Activated naive CD8-positive, alpha-beta T cell treated with anti-CD3 and anti-CD28 coated beads, Interleukin-2, amount 50 U/mL, for 16 hours (primary cell): ENCODE measurements around the gene PAX8.

Source experiments
- DNase-seq: peaks from one replicate; pipeline ENCODE4 v3.0.0-alpha.2; 2020; ENCODE audit warnings: low read depth, low spot score

The PAX8 gene

DNA sequence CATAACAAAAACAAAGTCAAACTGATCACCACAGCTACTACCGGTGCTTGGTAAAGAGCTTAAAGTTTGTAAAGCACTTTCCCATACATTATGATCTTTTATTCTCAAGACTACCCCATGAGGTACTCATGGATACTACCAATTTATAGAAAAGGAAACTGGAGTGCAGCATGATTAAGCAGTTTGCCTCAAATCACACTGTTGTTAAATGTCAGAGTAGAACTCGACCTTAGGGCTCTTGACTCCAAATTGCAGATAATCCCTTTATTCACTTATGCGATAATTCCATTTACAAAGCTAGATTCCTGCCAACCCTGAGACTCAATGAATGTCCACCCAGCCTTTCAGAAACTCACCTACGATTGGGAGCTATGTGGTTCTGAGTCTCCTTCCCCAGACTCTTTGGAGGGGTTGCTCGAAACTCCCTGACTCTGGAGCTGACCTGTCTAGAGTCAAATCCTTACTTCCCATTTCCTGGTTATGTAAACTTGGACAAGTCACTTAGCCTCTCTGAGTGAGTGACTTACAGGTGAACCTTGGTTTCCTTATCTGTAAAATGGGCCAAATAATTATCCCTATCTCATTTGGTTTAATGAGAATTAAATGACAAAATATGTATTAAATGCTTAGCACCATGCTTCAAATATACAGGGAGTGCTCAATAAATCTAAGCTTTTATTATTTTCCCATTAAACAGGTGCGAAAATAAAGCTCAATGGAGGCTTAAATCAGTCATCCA, 57.6 kb downstream of the PAX8 start:
- no peak for DNase-seq

DNA sequence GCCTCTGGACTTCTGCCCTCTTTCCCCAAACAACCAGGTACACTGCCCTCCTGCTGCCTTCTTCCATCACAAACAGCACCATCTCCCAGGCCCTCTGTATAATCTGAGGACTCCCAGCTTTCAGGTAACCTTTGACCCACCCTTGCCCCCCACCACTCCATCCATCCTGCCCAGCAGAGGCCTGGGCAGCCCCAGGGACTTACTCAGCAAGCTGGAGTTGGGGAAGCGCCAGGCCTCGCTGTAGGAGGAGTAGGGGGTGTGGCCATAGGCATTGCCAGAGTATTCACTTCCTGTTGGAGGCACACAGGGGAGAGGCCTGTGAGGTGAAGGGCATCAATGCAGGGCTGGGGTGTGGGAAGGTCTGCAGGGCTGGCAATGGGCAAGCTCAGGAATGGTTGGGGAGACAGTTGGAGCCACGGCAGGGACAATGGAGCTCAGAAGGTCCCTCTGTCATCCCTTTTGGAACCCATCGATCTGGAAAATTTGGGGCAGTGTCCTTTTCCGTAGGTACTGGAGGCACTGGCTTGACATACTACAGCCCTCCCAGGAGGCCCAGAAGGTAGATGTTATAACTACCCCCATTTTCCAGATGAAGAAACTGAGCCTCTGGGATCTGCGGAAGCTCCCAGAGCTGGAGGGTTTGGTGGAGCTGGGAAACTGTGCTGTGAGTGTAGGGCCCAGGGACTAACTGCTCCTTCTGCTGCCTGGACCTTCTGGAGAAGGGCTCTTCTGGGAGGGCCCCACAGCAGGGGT, 58.7 kb downstream of the PAX8 start:
- no peak for DNase-seq

DNA sequence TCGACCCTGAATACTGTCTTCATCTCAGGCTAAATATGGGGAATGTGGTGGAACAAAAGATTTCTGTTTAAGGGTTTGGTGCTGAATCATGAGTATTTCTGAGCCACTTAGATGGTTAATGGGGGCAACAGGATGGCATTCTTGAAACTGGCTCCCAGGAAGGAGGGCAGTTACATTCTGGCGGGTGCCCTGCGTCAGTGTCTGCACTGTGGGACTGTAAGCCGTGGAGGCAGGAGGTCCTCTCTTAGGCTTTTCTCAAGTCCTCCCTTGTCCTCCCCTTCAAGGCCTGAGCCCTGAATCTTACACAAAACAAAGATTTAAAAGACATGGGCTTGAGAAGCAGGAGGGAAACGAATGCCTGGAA, 59.2 kb downstream of the PAX8 start:
- no peak for DNase-seq

DNA sequence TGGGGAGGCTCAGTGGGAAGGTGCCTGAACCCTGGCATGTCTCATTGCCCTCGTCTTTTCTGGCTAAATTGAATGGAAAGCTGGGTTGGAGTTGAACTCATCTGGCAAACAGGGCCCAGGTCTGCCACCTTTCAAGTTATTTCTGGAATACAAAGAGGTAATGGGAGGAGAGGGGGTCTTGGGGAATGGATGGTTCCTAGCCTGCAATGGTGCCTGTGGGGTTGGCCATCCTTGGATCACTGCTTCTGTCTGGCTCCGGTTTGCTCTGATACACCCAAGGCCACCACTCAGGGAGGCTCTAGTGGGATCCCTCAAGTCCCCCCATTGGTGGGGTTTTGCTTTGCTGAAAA, 59.7 kb downstream of the PAX8 start:
- no peak for DNase-seq

DNA sequence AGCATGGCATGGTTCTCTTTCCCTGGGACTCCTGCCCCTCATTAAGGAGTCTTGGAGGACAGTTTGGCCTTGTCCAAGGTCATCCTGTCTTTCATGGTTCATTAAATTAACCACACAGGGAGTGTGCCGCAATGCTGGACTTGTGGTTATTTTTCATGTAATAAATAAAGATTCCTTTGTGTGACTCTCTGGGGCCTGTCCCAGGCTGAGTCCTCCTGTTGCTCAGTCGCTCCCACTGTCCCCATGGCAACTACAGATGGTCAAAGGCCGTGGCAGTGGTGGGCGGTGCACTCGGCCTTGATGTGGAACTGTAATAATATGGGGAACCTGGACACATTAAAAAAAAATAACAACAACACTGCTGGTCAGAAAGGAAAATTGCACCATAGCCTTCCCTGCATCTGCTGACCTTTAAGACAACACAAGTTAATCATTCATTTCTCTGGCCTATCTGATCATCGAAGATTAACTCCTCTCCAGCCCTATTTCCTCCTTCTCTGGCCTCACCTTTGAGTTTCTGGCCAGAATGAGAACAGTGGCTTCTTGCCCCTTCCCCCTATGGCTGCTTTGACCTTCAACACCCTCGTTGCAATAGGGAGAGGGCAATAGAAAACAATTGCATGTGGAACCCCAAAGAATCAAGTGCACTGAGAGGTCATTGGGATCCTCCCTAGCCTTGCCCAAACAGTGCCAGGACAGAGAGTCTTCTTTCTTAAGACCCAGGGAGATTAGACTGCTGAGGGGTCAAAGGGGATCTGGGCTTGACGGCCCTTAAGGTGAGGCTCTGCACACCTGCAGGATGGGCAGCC, 60.2 kb downstream of the PAX8 start:
- DNase-seq, result no peak

DNA sequence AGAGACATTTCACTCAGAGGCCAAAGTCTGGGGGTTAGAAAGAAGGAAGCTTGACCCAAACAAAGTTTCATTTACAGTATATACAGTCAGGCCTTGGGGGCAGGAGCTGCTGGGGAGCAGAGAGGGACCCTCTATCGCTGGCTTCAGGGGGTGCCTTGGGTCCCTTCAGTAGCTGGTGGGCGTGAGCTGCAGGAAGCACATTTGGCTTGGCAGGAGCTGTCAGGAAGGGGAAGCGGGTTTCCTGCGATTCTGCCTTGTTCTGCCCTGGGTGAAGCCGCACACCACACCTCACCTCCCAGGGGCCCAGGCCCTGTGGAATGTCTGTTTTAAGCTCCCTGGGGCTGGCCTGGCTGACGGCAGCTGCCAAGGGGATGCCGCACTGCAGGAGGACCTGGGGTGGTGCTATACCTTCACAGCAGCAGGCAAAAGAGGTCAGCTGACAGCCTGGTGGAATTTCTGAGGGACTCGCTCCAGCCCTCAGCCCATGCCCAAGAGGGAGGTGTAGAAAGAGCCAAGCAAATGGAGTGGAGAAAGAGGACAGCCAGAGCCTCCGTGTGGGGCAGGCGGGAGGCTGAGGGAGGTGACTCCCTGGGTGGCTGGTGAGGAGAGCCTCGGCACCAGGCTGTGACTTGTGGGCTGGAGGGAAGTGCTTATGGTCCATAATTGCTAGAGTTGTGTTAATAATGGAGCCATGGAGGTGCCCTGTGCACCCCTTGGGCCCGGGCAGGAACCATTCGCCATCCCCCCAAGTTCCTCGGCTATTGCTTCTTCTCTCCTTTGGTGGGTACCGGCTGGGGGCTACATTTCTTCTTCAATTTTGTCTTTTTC, 61.1 kb downstream of the PAX8 start:
- DNase-seq, result no peak

DNA sequence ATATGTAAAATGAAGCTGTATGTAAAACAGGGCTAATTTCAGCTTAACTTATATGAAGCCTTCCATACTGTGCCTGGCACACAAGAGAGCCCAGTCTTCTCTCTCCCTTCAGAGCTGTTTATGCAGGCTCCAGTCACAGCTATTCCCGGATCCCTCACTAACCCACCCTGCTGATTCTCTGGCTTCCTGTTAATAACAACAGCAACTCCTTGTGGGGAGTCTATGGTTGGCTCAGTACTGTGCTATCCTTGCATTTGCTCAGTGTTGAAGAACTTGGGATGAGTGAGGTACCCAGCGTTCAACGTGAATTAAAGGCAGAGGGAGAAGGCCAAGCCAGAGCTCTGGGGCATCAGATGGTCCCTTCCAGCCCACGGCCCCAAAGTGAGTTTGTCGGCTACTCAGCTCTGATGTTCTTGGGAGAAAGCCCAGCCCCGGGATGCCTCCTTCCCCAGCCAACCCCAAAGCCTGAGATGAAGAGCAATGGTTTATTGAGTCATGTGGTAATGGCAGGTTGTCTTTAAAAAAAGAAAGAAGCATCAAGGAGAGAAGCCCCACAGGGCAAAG, 61.7 kb downstream of the PAX8 start:
- no peak for DNase-seq

DNA sequence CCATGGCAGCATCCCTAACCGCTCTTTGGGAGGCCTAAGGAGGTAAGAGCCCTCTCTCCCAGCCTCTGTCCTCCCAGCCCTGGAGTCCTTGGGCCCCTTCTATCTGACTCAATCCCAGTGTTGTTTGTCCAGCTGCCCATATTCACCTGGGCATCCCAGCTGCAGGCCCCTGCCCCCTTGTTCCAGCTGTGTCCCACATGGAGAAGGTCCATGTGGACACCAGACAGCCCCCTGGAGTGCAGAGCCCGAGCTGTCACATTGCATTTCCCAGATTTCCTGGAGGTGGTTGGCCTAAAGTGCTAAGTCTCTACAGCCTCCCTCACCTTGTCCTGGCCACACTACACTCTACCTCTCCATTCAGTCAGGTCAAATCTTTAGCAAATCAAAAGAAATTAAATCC, 62.4 kb downstream of the PAX8 start:
- DNase-seq, result no peak

DNA sequence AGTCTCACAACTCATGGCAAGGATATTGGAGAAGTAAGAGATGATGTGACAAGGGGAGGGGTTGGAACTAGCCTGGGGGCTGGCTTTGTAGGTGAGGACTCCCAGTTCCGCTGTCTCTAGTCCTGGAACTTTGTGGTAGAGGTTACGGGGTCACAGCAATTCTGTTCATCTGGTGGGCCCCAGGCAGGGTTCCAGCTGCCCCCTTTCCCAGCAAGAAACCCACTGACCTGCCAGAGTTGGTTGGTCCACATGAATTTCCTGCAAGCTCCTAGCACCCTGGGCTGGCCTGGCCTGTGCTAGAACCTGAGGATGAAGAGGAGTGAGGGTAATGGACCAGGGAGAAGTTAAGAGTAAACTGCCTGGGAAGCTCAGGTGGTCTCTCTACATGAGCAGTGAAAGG, 63.7 kb downstream of the PAX8 start:
- DNase-seq, result no peak

DNA sequence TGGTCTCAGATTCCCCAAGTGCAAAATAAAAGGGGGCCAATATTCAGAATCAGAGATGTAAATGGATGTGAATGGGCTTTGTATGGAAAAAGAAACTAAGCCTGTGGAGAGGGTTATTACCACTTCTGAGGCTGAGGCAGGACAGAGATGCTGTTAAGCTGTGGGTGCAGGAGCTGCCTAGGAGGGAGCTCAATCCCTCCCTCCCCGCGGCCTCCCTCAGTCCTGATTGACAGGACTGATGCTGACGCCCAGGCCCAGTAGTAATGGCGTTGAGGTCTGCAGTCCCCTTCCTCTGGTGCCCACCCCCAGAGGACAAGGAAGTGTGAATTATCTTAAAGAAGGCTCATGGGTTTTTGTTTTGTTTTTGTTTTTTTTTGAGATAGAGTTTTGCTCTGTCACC, 64.6 kb downstream of the PAX8 start:
- no peak for DNase-seq

DNA sequence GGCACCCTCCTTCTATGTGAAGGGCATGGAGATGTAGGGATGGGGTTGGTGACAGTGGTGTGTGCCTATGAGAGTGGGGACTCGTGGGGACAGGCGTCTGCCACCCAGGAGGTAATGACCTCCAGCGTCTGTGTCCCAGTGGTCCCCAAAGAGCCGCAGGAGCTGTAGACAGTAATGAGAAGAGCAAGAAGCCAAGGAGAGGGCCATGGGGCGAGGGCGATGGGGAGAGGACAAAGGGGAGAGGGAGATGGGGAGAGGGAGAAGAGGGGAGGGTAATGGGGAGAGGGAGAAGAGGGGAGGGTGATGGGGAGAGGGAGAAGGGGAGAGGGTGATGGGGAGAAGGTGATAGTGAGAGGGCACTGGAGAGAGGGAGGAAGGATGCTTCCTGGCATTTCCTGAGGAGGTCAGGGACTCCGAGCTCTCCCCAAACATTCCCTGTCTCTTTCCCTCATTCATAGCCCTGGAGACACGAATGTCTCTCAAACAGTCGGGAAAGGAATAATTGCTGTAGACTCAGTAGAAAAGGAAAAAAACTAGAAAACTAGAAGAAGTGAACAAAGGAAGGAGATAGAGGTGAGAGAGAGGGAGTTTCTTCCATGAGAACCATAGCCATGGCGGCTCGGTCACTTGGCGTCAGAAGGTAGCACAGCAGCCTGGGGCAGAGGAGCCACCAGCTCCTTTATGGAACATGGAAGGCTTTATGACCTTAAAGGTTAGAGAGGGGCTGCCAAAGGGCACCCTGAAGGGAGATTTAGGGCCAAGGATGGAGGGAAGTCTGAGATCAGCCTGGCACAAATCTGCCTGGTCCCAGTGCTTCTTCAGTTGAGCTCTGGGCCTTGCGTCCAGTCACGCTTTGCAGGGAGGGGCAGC, 65.4 kb downstream of the PAX8 start:
- no peak for DNase-seq

DNA sequence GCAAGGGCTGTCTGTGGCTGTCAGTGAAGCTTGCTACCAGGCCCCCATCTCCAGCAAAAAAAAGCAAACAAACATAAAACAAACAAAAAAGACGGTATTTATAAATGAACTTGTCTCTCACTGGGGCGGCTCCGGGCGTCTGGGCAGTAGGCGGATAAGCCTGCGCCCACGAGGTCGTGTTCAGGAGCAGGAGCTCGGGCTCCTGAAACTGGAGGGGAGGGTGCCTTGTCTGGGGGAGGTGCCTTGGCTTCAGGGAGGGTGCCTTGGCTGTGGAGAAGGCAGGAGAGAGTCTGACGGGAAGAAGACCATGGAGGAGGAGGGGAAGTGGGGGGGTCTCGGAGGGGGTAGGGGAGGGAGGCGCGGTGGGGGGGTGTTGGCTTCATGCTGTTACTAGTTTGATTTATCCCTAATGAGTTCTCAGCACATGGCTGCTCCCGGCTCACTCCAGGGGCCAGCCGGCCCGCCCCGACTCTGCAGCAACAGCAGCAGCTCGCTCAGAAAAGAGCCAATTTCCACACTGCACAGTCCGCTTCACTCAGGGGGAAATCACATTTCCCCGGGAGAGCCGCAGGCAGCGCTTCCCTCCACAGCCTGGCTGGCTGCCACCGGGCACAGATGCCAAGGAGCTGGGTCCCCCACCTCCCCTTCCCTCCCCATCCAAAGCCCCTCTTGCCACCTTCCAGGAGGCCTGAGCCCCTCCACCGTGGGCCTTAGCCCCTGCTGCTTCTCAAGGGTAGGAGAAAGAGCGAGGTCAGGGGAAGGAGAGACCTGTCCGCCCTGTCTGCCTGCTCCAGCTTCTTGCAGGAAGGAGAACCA, 66.3 kb downstream of the PAX8 start:
- DNase-seq, result no peak

DNA sequence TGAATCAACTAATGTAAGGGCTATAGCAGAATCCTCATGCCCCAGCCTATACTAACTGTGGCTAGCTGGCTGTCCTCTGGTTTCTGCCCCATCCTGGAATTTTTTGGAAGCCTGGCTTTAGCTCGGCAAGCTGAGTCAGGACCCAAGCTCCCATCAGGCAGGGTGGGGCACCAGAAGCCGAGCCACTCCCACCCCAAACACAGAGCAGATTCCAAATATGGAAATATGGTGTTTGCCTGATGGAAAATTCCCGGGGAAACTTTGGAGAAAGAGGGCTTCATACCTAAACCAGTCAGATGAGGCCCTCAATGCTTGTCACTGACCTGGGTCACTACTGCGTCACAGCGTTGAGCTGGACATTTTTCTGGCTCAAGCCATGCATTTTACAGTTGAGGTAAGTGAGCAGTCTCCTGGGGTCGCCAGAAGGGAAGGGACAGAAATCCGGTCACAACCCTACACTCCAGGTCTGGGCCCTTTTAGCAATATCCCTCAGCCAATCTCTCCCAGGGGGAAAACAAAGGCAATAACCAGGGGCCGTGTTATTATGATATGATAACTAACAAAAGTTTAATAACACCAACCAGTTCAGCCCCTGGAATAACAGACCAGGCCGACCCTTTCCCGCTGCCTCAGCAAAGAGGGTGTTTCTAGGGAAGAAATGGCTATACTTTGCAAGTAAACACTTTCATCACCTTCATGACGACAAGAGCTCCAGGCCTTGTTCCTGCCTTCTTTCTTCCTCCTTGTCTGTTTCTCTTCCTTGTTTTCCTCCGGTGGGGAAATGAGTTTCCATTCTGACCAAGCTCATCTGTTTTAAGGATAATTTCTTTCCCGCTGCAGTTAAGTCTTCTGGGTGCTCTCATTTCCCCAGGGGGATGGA, 67.3 kb downstream of the PAX8 start:
- DNase-seq, result no peak

DNA sequence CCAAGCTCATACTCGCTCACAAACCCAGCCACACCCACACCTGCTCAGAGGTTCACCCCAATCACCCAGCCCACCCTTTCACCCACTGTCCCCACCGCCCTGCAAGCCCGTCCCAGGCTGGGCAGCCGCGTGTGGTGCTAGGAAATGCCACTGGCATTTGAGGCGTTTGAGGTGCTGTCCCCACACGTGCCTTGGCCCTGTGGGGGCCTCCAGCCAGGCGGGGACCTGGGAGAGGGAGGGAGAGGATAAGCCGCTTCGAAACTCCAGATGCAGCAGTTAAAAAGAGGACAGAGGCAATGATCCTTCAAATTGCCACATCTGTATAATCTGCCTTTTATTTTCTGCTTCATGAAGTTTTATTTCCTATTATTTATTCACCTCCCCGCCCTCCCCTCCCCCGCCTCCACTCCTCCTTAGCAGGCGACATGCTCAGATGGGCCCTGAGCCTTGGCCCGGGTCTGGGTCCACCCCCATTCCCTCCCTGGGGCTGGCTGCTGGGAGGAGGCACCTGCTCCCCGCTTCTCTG, 69.0 kb downstream of the PAX8 start:
- DNase-seq, result no peak

DNA sequence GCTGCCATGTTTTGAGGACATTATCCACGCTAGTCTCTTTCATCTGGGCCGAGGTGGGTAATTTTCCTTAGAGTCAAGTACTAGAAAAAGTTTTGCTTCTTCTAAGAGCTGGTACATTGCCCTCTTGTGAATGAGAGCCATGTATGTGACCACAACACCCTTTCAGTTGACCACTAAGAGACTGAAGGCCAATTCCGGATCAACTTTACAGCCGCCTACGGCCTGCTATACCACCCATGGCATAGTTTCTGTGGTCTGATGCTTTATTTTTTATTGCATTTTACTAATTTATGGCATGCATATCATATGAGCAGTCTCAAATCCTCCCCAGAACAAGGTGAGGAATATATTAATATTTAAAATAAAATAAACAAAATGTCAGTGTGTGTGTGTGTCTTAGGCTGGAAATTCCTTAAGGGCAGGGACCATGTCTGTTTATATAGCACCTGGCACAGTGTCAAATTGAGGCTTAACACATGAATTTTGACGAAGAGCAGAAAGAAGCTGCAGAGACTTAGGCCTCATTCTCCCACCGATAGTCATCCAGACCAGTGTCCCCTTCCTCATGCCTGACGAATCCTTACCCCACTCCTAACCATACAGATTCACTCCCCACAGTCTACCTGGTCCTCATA, 69.6 kb downstream of the PAX8 start:
- DNase-seq, result no peak

DNA sequence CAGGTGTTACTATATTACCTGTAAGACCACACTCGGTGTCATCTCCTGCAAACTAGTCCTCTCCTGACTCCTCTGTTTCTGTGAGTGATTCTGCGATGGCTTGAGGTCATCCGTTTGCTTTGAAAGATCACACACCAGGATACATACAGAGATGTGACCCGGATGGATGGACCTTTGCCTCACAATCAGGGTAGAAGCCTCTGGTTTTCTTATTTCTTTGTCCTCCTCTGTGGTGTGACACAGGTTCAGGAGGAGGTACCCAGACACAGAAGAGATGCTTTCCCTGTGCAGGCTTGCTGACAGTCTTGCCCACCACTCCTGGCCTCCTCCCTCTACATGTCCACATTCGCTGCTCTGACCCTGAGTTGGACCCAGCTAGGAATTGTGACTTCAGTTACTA, 70.3 kb downstream of the PAX8 start:
- DNase-seq, result no peak

DNA sequence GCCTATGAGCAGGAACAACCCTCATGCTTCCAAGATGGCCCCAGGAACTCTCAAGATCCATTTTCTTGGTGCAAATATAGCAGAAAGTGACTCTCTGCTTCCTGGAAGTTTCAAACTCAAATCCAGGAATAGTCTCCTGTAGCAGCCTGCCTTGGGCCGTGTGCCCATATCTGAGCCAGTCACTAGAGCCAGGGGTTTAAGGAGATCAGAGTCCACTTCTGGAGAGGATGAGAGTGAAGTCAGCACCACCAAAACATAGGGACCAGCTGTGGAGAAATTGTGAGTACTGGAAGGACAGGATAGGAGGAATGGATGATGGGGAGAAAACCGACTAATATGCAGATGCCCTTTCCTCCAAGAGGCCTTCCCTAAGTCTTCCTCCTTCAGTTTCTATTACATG, 71.7 kb downstream of the PAX8 start:
- DNase-seq, result no peak

DNA sequence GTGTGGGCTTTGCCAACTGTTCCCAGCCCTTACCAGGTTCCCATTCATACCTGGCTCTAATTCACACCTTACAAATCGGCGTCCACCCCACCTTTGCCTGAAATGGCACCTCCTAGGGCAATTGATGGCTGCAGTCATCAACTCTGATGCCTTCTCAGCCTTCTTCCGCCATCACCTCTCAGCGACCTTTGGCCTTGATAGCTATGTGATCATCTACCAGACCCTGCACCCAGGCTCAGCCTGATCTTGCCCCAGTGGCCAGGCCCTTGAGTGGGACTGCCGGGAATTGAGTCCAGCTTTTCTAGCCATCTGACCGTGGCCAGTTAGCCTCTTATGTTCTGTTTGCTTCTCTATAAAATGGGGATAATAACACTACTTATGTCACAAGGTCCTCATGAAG, 72.5 kb downstream of the PAX8 start:
- no peak for DNase-seq
